ENCODE measurements around the gene C14orf132.

C14orf132 gene

DNA sequence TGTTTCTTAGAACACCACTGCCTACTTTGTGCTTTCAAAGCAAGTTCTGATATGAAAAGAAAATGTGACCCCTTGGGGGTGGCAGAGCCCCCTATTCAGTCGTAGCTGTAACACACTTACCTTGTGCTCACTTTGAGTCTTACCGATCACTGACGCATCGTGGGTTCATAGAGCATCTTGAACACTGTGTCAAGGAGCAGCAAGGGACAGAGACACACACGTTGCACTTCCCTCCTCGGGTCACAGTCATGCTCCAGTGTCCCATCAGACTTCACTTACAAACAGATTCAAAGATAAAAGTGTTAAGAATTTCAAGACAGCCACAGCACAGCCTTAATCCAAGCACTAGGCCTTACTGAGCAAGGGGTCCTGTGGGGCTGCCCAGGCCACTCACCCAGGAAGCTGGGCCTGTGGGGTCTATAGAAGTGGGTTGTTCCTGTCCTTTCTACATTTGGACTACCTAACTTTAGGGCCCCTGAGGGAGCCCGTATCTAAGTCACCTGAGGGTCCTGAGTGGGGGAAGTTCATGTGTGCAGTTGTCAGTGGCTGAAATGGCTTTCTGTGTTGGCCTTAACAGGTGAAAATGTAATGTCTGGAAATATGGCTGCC lies 90.1 kb downstream of the C14orf132 start:
- TF ChIP-seq, protein P1, sequence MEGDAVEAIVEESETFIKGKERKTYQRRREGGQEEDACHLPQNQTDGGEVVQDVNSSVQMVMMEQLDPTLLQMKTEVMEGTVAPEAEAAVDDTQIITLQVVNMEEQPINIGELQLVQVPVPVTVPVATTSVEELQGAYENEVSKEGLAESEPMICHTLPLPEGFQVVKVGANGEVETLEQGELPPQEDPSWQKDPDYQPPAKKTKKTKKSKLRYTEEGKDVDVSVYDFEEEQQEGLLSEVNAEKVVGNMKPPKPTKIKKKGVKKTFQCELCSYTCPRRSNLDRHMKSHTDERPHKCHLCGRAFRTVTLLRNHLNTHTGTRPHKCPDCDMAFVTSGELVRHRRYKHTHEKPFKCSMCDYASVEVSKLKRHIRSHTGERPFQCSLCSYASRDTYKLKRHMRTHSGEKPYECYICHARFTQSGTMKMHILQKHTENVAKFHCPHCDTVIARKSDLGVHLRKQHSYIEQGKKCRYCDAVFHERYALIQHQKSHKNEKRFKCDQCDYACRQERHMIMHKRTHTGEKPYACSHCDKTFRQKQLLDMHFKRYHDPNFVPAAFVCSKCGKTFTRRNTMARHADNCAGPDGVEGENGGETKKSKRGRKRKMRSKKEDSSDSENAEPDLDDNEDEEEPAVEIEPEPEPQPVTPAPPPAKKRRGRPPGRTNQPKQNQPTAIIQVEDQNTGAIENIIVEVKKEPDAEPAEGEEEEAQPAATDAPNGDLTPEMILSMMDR (IDR thresholded peaks at IDR 0.05; ENCODE audit: extremely low read depth, missing control alignments), result no peak
- DNase-seq (ENCODE audit: low spot score), result no peak

DNA sequence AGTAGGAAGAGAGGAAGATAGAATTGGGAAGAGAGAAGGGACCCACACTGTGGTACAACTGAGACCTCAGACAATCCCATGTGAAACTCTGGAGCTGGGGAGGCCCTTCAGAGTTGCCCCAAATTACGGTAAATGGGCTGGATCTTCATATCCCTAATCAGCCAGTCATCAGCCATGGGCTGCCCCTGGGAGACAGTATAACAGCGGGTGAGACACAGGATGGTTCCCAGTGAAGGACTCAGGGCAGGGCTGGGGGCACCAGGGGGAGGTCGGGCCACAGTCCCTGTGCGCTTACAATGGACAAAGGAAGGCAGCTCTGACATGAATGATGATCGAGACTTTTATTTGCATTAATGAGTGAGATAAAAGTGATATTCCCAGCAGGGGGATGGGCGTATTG lies 91.2 kb downstream of the C14orf132 start:
- TF ChIP-seq, protein P1 (IDR thresholded peaks at IDR 0.05; ENCODE audit: extremely low read depth, missing control alignments), result no peak
- DNase-seq (ENCODE audit: low spot score), result no peak

DNA sequence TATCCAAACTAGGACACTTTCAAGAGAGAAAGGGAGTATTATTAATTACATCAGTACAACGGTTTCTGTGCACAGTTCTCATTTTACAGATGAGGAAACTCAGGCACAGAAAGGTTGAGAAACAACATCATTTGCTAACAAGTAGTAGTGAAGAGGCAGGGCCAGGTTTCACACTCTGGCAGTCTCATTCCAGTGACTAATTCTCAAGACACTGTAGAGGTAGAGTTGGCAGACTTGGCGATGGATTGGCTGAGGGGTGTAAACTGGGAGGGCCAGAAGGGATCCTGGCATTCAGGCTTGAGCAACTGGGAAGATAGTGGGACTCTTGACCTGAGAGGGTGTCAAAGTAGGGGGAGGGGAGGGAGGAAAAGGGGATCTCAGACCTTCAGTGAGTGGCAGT lies 91.7 kb downstream of the C14orf132 start:
- DNase-seq (ENCODE audit: low spot score), result no peak
- TF ChIP-seq, protein P1 (IDR thresholded peaks at IDR 0.05; ENCODE audit: extremely low read depth, missing control alignments), result no peak

DNA sequence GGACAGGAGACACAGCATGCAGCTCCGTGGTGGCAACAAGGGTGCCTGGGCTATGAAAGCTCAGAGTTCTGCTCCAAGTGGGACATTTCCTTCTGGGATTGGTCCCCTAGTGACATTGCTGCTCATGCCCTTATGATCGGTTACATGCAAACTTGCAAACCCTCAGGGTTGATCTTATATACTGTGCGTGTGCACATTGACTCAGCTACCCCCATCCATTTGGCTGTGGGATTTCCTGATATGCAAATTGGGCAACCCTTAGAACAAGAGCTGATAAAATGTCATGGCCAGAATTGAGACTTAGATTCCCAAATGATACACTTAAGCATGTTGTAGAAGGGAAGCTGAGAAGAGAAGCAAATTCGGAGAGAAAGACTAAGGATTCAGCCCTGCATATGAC lies 92.7 kb downstream of the C14orf132 start:
- TF ChIP-seq, protein P1 (IDR thresholded peaks at IDR 0.05; ENCODE audit: extremely low read depth, missing control alignments), result no peak
- DNase-seq (ENCODE audit: low spot score), result no peak

DNA sequence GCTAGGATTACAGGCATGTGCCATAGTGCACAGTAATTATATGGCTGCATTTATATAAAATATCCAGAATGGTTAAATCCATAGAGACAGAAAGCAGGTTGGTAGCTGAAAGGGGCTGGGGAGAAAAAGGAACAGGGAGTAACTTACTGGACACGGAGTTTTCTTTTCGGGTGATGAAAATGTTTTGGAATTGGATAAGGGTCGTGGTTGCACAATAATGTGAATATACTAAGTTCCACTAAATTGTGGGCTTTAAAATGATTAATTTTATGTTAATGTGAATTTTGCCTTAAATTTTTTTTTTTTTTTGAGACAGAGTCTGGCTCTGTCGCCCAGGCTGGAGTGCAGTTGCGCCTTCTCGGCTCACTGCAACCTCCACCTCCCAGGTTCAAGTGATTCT lies 95.3 kb downstream of the C14orf132 start:
- TF ChIP-seq, protein P1 (IDR thresholded peaks at IDR 0.05; ENCODE audit: extremely low read depth, missing control alignments), result no peak
- no peak for DNase-seq (ENCODE audit: low spot score)

DNA sequence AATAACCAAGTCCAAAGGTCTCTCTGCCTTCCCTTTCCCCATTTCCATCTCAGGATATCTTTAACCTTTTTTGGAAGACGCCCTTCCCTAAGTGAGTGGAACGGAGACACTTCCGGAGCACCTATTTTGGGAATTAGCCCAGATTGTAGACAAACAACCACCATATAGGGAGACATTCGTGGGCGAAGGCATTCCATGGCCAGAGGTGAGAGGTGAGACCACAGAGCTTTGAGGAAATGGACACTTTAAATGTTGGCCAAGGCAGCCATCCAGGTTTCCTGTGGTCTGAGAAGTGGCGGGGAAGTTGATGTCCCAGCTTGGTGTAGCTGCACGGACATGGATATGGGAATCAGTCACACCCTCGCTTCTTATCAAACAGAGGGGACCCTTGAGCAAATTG lies 96.1 kb downstream of the C14orf132 start:
- no peak for DNase-seq (ENCODE audit: low spot score)

DNA sequence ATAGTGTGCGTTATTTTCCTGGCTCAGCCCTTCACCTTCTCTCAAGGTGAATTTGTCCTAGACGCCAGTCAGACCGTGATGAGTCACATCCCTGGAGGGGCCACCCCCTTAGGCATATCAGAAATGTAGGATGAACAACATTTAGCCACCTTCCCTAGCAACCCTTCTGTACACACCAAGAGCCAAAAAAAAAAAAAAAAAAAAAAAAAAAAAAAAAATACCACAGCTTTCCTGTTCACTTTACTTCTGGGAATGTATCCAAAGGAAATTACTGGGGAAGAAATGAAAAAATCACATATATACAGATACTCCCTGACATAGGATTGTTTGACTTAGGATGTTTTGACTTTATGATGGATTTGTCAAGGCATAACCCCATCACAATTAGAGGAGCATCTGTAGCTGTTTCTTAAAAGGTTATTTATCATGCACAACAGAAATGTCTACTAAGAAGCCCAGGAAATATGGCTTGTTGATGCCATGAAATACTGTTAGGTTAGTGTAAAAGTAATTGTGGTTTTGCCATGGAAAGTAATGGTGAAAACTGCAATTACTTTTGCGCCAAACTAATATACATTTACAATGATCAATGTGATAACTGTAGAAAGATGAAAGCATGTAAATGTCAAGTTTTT lies 97.3 kb downstream of the C14orf132 start:
- no peak for DNase-seq (ENCODE audit: low spot score)
- TF ChIP-seq, protein P1 (IDR thresholded peaks at IDR 0.05; ENCODE audit: extremely low read depth, missing control alignments), result no peak

More for the DNA sequence above, 96.1 kb downstream of the C14orf132 start:
- TF ChIP-seq, protein P1 (IDR thresholded peaks at IDR 0.05; ENCODE audit: extremely low read depth, missing control alignments), result no peak
